Middle frontal gyrus (tissue), 1 donor: ENCODE results near the gene IWS1.
"Not testable (repeated sequence)": the region's sequence is repeated elsewhere in the genome, so short reads cannot be mapped to it uniquely, and the experiment has no call there.

Experiments used
- DNase-seq: peaks from one replicate; pipeline ENCODE4 v3.0.0-alpha.2; 2015; ENCODE audit warnings: low spot score; ENCODE audit errors: extremely low spot score

The IWS1 gene

GRCh38 chr2:127526132-127527000 lies at the start of gene IWS1:
IWS1 (minus strand) TSS chr2:127526489; CDS start chr2:127526208, 281 bp downstream.
- DNase-seq = peak; percentile 93

- no peak for DNase-seq
These were observed 49.7 kb upstream of the IWS1 start for GRCh38 chr2:127575941-127576432.

- DNase-seq = no peak
These were observed 49.0 kb upstream of the IWS1 start for GRCh38 chr2:127575185-127575765.

- DNase-seq = no peak
These were observed 48.4 kb upstream of the IWS1 start for GRCh38 chr2:127574656-127575055.

GRCh38 chr2:127573771-127574170 lies 47.5 kb upstream of the IWS1 start:
- no peak for DNase-seq

GRCh38 chr2:127573298-127573697 lies 47.0 kb upstream of the IWS1 start:
- DNase-seq = no peak

GRCh38 chr2:127572841-127573240 lies 46.6 kb upstream of the IWS1 start:
- no peak for DNase-seq

- not testable (repeated sequence) for DNase-seq
These were observed 46.1 kb upstream of the IWS1 start for GRCh38 chr2:127572352-127572751.

GRCh38 chr2:127570282-127571250 lies 44.3 kb upstream of the IWS1 start:
- DNase-seq = no peak

GRCh38 chr2:127569666-127570065 lies 43.4 kb upstream of the IWS1 start:
- DNase-seq = no peak

- no peak for DNase-seq
These were observed 41.8 kb upstream of the IWS1 start for GRCh38 chr2:127568128-127568527.

- no peak for DNase-seq
These were observed 41.1 kb upstream of the IWS1 start for GRCh38 chr2:127567351-127567854.

GRCh38 chr2:127566576-127566975 lies 40.3 kb upstream of the IWS1 start:
- no peak for DNase-seq

- no peak for DNase-seq
These were observed 39.8 kb upstream of the IWS1 start for GRCh38 chr2:127566139-127566417.

- no peak for DNase-seq
These were observed 39.2 kb upstream of the IWS1 start for GRCh38 chr2:127565261-127566138.

- no peak for DNase-seq
These were observed 38.4 kb upstream of the IWS1 start for GRCh38 chr2:127564429-127565260.

- DNase-seq = no peak
These were observed 37.5 kb upstream of the IWS1 start for GRCh38 chr2:127563458-127564428.

- no peak for DNase-seq
These were observed 36.6 kb upstream of the IWS1 start for GRCh38 chr2:127562936-127563335.
